VCaP (cell line): ENCODE data around the gene HDAC7.

Experiments used
- H3K27ac ChIP-seq: fragments of 450-650 bp; 2 replicates; pipeline ENCODE4 v1.5.1; 2017
- CTCF ChIP-seq: fragments of 450-650 bp; conservative IDR thresholded peaks from 2 replicates; pipeline ENCODE4 v1.5.1; 2017; ENCODE audit warnings: mild to moderate bottlenecking, moderate library complexity

HDAC7 gene

DNA sequence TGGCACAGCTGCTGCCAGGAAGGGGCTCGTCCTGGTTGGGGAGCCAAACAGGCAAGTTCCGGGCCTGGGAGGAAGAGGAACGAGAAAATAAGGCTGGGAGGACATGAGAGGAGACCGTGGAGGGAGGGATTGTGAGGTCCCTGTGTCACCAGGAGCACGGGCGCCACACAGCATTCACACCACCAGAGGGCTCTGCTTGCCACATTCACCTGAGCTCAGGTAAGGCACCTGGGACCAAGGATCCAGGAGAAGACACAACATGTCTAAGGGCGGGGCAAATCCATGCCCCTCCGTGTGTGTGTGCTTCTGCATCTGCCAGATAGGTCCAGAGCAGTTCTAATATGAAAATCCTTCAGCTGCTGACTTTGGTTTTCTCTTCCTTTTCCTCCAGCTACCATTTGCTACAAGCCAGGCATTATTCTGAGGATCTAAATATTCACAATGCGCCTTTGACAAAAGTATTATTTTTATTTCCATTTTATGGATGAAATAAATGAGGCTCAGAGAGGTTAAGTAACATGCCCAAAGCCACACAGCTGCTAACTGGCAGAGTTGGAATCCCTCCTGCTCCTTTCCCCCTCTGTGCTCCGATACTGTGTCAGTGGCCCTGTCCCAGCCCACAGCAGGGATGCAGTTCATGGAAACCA, 75.6 kb downstream of the HDAC7 start:
- TF ChIP-seq CTCF, result peak; percentile 96
- H3K27ac ChIP-seq, result peak overlapping the region; percentile 22; the same call in 1 of the 2 replicates

- peak overlapping the region; percentile 22; the same call in 1 of the 2 replicates for H3K27ac ChIP-seq
- TF ChIP-seq CTCF, result no peak
Observed at GRCh38 chr12:47743311-47743860, 76.3 kb downstream of the HDAC7 start.

DNA sequence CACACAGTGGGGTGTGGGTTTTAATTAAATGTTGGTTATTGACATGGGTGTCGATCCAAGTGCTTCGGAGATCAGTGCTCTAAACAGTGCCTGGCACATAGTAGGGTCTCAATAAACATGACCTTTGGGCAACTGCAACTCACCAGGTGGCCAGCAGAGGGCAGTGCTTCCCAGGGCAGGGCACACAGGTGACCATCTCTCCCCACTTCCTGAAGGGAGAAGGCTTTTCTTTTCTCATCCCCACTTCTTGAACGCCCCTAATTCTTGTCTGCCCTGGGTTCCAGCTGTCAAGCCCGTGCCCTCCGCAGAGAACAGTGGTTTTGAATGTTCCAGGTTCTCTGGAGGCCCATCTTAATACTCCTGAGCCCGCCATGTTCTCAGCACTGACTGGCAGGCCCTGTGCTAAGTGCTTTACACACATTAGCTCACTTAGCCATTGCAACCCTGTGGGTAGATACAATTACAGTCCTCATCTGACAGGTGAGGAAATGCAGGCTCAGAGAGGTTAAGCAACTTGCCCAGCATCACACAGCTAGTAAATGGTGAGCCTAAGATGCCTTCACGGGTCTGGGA, 77.4 kb downstream of the HDAC7 start:
- TF ChIP-seq CTCF, result peak; percentile 89
- H3K27ac ChIP-seq, result no peak overlapping the region

- no peak overlapping the region for H3K27ac ChIP-seq
- no peak for TF ChIP-seq CTCF
Observed at GRCh38 chr12:47741340-47741703, 78.4 kb downstream of the HDAC7 start.

- TF ChIP-seq CTCF, result no peak
- H3K27ac ChIP-seq, result no peak overlapping the region
Observed at GRCh38 chr12:47740606-47741339, 78.9 kb downstream of the HDAC7 start.

- TF ChIP-seq CTCF, result no peak
- no peak overlapping the region for H3K27ac ChIP-seq
Observed at GRCh38 chr12:47739979-47740378, 79.7 kb downstream of the HDAC7 start.

DNA sequence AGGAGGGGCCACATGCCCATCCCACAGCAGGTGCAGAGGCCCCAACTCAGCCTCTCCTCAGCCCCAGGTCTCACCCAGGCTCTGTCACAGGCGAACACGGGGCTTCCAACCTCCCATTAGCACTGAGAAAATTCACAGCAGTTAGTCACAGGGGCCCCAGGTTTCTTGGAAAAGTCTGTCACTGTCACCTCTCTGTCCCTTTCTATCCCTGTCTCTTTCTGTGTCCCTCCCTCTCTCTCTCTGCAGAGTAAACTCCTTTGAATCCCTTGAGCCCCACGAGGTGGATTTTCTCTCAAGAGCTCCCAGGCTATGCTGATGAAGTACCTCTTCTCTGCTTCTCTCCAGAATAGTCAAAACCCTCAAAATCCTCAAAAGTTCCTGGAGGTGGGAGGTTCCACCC, 80.4 kb downstream of the HDAC7 start:
- no peak overlapping the region for H3K27ac ChIP-seq
- no peak for TF ChIP-seq CTCF
